BJ (cell line): ENCODE data around the gene ISG15. TPM values are rescaled to one million over a fixed set of nuclear protein-coding genes. Genes with fewer than 3 reads are reported as not detected.

ENCODE experiments used
- CTCF ChIA-PET: fragments of 350-600 bp; formaldehyde crosslinking; extraction: SDS; loops from one replicate; lab custom pipeline; 2021; ENCODE audit warnings: antibody characterized with exemption, inconsistent platforms; lab: Yijun Ruan, JAX
- POLR2A ChIA-PET: fragments of 300-600 bp; sonication (Branson Sonifier 250); formaldehyde crosslinking; extraction: SDS; loops from one replicate; lab custom pipeline; 2021; ENCODE audit warnings: antibody characterized with exemption; lab: Charles Lee
- DNase-seq: peaks from one replicate; pipeline ENCODE4 v3.0.0-alpha.2; 2011; ENCODE audit warnings: low read depth
- H3K27me3 ChIP-seq: 2 replicates; pipeline ENCODE4 v1.6.0; 2011; ENCODE audit warnings: low read length; ENCODE audit not compliant: control insufficient read depth, insufficient read depth
- H3K36me3 ChIP-seq: 2 replicates; pipeline ENCODE4 v1.5.1; 2011; ENCODE audit warnings: low read length; ENCODE audit not compliant: control insufficient read depth, insufficient read depth
- H3K4me3 ChIP-seq: 2 replicates; pipeline ENCODE4 v1.5.1; 2011; ENCODE audit warnings: low read depth, mild to moderate bottlenecking, control low read depth, low read length
- CTCF ChIP-seq: IDR thresholded peaks from 2 replicates; pipeline ENCODE4 v1.5.1; 2011; ENCODE audit warnings: low read depth, mild to moderate bottlenecking, control low read depth, inconsistent platforms, low read length, moderate library complexity; ENCODE audit not compliant: insufficient read depth
- polyA plus RNA-seq: library from polyadenylated mRNA; depleted of rRNA; stranded (reverse); fragments of >200 nt; gene quantifications from 2 replicates; pipeline ENCODE4 v1.2.3, GENCODE V29; 2011

The ISG15 gene
- polyA plus RNA-seq, 1 experiment: 86.8 TPM

- DNase-seq: no peak
- POLR2A ChIA-PET: no interaction called here
- H3K27me3 ChIP-seq: no peaks in the 10 kb centered on the region
- CTCF ChIA-PET: interaction anchor here (0.6 to 4.7 kb wide), 4 partner anchors 8 to 268 kb away, joined by 3 to 20 read pairs (median 6); partner anchors contain the start of gene ISG15
- no peak overlapping the region for H3K4me3 ChIP-seq
- no peak for TF ChIP-seq CTCF
- H3K36me3 ChIP-seq: peaks cover 19% of the 10 kb centered on the region
Measured at GRCh38 chr1:1023700-1024099, 10.4 kb downstream of the ISG15 start.

- Histone ChIP-seq H3K4me3 (no peak overlapping the region), H3K27me3 (no peaks in the 10 kb centered on the region), H3K36me3 (peaks cover 19% of the 10 kb centered on the region)
- ChIA-PET CTCF (interaction anchor here (0.6 to 4.7 kb wide), 5 partner anchors 8 to 267 kb away, joined by 3 to 20 read pairs (median 3); partner anchors contain the start of gene ISG15), POLR2A (no interaction called here)
- no peak for TF ChIP-seq CTCF
- DNase-seq: no peak
Measured at GRCh38 chr1:1024149-1024770, 11.0 kb downstream of the ISG15 start.

- Histone ChIP-seq H3K27me3 (no peaks in the 10 kb centered on the region), H3K36me3 (peaks cover 19% of the 10 kb centered on the region), H3K4me3 (no peak overlapping the region)
- POLR2A ChIA-PET: no interaction called here
- CTCF ChIA-PET: interaction anchor here (0.7 to 4.7 kb wide), 4 partner anchors 7 to 267 kb away, joined by 3 to 20 read pairs (median 6); no protein-coding TSS in a partner anchor
- DNase-seq: no peak
- no peak for TF ChIP-seq CTCF
Measured at GRCh38 chr1:1024771-1025699, 11.7 kb downstream of the ISG15 start.

GRCh38 chr1:1025730-1026129 lies 12.4 kb downstream of the ISG15 start:
- CTCF ChIA-PET: no interaction called here

More at GRCh38 chr1:1025730-1026129, 12.4 kb downstream of the ISG15 start:
- Histone ChIP-seq H3K4me3 (no peak overlapping the region), H3K36me3 (peaks cover 19% of the 10 kb centered on the region), H3K27me3 (no peaks in the 10 kb centered on the region)
- no peak for TF ChIP-seq CTCF
- POLR2A ChIA-PET: no interaction called here
- DNase-seq: no peak
